A204.1 (cell line): ENCODE data around the gene DDC.

ENCODE experiments used
- FAIRE-seq: peaks from 2 replicates; lab custom pipeline; 2012; peaks lifted over from hg19 to GRCh38; lab: Jason Lieb, UNC

DDC gene

DNA sequence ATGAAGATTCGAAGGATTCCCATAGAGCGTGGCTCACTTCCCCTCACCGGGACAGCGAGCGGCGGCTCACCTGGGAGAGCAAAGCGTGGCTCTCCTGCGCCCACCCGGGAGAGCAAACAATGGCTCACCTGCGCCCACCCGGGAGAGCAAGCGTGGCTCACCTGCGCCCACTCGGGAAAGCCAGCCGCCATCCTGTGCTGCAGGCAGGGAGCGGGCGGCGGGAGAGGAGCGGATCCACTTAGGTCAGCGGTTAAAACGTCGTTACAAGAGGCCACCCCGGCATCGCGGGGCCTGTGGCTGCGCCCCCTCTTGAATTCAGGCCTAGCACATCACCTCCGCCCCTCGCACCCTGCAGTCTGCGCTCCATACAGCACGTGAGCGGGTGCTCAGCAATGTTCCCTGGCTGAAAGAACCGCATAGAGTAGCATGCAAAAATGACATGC is 114.6 kb downstream of the DDC start:
- FAIRE-seq: no peak

DNA sequence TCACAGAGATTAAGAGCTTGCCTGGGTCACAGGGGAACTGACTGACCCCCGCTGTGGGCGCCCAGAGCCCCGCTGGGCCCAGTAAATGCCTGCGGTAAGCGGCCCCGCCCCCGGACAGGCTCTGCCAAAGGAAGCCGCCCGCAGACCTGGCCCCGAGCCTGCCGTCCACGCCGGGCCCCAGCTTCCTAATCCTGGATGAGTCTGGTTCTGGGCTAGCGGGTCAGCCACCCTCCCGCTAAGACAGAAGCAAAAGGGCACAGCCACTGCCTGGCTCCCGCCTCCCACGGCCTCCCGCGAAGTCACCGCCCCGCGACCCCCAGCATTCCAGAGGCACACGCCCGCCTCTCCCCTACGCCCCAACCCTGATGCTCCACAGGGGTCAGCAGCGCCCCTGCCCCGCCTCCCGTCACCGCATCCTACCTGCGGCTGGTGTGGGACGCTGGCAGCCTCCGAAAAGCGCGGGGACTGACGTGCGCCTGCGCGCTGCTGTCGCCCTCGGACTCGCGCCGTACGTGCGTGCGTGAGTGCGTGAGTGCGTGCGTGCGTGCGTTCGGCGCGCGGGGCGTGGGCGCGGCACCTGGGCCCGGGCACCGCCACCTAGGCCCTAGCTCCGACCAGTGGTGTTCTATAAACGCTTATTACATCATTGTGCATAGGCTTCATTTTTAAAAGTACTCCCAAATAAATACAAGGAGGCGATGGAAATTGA is 115.2 kb downstream of the DDC start, which contains the start of gene FIGNL1:
Gene FIGNL1 (minus strand): TSS at position 470 of the 709 bp plus-strand sequence. CDS start 3,063 bp downstream, outside the sequence.
- FAIRE-seq: no peak

DNA sequence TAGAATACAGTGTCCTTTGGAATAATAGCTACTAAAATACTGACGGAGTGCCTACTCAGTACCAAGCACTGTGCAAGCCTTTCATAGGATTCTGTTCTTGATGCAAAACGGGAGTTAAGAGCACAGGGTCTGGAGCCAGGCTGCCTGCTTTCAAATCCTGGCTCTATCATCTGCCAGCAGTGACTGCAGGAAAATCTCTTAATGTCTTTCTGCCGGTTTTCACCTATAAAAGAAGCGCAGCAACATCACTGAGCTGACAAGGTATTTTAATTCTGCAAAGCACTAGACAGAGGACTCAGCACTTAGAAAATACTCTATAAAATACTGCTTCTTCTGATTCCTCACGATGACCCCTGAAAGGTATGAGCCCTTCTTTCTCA is 115.7 kb downstream of the DDC start:
- no peak for FAIRE-seq

- no peak for FAIRE-seq
Observed at GRCh38 chr7:50448823-50449222, 116.4 kb downstream of the DDC start.

- FAIRE-seq: no peak
Observed at GRCh38 chr7:50446542-50446960, 118.7 kb downstream of the DDC start.

GRCh38 chr7:50436133-50436806 is 128.9 kb downstream of the DDC start:
- FAIRE-seq: no peak

GRCh38 chr7:50431722-50432305 is 133.4 kb downstream of the DDC start:
- FAIRE-seq: no peak

GRCh38 chr7:50431316-50431715 is 133.9 kb downstream of the DDC start:
- no peak for FAIRE-seq

DNA sequence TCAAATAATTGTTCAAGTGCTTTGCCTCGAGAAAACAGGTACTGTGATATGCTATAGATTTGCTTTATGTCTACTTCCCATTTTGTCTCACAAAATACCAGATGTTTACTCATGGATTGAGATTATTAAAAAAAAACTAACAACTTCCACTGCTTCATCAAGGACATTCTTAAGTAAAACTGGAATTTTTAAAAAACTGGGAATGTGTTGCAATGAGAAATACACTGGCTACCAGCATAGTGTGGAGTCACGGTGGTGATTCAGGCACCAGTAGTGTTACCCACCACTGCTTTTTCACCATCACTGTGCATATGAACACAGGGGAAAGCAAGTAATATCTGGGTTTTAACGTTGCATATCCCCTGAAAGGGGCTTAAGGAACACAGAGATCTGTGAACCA is 136.3 kb downstream of the DDC start:
- no peak for FAIRE-seq

DNA sequence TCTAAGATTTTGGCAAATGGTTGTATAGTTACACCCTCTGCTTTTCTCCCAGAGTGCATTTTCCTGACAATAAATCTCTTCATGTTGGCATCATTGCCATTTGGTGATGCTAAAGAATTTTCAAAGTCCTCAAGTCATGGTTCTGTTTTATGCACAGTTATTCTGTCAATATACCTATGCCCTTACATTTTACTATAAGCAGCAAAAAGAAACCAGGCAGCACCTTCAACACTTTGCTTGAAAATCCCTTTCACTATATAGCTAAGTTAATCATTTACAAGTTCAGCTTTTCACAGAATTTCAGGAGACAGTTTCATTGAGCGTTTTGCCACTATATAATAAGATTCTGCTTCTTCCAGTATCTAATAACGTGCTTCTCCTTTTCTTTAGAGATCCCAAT is 137.7 kb downstream of the DDC start:
- no peak for FAIRE-seq

DNA sequence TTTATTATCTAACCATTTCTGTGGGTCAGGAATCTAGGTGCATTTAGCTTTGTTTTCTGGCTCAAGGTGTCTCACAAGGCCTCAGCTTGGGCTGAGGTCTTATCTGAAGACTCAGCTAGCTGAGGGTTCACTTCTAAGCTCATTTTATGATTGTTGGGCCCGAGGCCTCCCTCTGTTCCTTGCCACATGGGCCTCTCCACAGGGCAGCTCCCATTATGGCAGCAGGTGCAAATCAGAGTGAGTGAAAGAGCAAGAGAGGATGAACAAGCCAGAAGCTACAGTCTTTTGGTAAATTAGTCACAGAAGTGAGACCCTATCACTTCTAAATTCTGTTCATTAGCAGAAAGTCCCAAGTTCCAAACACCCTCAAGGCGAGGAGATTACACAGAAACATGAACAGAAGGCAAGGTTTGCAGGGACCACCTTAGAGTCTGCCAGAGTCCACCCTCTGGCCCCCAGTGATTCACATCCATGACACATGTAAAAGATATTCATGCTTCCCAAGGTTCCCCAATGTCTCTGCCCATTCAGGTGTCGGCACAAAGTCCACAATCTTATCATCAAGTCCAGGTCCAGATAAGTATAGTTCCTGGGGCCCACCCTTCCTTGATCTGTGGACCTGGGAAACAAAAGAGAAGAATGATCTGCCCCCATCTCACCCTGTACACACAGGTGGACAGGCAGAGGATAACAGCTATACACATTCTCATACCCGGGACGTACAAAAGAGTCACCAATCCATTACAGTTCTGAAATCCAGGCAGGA is 138.7 kb downstream of the DDC start:
- FAIRE-seq: no peak

- no peak for FAIRE-seq
Observed at GRCh38 chr7:50425318-50425717, 139.9 kb downstream of the DDC start.

DNA sequence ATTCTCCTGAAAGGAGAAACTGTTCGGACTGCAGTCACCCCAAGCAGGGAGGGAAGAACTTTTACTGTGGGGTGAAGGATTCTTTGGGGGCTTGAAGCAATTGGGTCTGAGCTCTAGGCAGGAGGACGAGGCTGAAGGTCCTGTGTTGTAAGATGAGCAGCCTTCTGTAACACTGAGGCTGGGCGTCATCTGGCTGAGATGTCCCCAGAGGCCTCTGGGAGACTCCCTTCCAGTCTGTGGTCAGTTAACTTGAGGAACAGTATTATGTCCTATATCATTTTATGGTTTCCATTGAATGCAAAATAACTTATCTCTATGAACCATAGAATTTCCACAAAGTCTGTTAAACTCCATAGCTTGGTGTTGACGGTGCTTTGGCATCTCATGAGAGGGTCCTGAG is 141.3 kb downstream of the DDC start:
- no peak for FAIRE-seq

- no peak for FAIRE-seq
Observed at GRCh38 chr7:50422858-50423257, 142.3 kb downstream of the DDC start.

DNA sequence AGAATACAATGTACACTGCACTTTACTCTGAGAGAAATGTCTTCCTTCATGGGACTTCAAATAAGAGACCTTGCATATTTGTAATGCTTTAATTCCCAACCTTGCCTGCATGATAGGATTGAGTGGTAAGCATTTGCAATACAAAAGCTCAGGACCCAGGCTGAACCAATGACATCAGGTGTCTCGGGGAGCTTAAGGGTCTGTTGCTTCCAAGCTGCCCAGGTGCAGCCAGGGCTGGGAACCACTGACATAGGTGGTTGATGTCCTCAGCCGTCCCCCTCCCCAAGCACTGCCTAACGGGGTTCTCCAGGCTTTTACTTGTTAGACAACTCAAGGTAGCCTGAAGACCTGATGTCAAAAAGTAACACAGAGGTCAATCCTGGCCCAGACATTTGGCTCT is 144.2 kb downstream of the DDC start:
- FAIRE-seq: no peak

- FAIRE-seq: no peak
Observed at GRCh38 chr7:50418526-50419290, 146.5 kb downstream of the DDC start.

DNA sequence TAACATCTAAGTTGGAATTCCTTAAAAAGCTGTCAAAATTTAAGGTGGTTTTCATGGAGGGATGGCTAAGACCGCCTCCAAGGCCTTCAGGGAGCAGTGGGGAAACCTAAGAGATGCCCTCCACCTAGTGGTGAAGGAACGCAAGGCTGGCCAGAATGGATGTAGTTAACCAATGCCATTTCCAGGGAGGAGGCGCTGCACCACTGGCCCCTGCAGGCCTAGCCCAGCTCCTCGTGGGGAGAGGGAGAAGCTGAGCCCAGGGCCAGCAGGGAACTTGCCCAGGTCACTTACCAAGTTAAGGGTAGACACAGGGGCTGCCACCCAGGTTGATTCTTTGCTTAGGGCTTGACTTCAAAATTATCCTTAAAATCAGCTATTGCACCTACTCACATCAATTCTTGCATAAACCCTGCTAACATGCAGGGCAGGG is 147.1 kb downstream of the DDC start:
- peak; percentile 75 for FAIRE-seq

- FAIRE-seq: no peak
Observed at GRCh38 chr7:50416527-50417182, 148.6 kb downstream of the DDC start.

GRCh38 chr7:50415844-50416364 is 149.3 kb downstream of the DDC start:
- no peak for FAIRE-seq

DNA sequence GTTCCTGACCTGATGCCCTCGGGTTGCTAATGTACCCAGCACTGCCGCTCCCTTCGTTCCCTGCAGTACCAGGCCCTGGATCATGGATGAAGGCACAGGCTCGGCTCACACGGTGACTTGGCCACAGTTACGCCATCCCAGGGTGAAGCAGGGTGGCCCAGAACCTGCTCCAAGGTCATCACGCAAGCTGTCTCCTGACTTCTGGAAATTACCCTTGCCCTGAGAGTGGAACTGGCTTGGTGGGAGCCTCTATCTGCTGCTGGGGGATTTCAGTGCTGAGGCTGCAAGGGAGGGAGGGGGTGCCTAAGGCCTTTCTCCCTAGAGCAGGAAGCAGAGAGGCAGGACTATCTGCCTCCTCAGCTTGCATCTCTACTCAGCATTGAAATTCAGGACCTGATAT is 151.6 kb downstream of the DDC start:
- no peak for FAIRE-seq

- FAIRE-seq: no peak
Observed at GRCh38 chr7:50412973-50413372, 152.2 kb downstream of the DDC start.
